ENCODE results near the gene CEP135. TPM values are rescaled to one million over a fixed set of nuclear protein-coding genes. Genes with fewer than 3 reads are reported as not detected.
A peak's percentile ranks its signal among the peaks of the same experiment; 100 is the strongest.

Gene CEP135
- total and polyA plus RNA-seq, 2 donors (not counting 1 experiment from before 2014, with no cell fraction given) = 4.6 to 5.9 TPM

DNA sequence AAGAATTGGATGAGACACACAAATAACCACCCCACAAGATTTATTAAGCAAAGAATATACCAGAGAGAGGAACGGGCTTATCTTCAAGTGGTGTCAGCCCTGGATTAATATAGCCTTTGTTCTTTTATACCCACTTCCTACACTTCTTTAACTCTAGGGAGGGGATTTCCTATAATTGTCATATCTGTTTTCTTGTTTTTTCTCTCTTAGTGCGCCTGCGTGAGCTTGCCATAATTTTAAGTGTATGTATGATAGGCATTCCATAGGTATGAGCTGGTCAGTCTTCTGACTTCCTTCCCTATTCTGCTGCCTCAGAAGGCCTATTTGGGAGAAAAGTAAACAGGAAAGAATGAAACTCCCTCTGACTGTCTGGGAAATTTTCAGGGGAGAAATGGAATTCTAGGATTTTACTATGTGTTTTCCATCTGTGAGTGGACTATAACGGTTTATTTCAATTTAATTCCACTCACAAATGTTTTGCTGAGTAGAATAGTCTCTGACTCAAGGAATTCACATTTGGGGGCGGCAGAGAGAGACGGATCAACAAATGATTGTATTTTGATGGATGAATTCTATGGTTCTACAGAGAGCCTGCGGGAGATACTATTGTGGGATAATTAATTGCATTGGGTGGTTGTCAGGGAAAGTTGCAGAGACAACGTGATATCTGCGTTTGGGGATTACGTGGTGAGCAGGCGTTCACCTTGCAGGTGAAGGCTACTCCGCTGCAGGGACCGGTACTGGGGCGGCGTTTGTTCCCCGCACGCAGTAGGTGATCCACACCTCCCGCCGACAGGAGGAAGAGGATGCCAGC, 626 bp upstream of the CEP135 start:
- peak; percentile 95 for DNase-seq (ENCODE audit: low read depth in 2 of 2)
- TF ChIP-seq, protein P1, sequence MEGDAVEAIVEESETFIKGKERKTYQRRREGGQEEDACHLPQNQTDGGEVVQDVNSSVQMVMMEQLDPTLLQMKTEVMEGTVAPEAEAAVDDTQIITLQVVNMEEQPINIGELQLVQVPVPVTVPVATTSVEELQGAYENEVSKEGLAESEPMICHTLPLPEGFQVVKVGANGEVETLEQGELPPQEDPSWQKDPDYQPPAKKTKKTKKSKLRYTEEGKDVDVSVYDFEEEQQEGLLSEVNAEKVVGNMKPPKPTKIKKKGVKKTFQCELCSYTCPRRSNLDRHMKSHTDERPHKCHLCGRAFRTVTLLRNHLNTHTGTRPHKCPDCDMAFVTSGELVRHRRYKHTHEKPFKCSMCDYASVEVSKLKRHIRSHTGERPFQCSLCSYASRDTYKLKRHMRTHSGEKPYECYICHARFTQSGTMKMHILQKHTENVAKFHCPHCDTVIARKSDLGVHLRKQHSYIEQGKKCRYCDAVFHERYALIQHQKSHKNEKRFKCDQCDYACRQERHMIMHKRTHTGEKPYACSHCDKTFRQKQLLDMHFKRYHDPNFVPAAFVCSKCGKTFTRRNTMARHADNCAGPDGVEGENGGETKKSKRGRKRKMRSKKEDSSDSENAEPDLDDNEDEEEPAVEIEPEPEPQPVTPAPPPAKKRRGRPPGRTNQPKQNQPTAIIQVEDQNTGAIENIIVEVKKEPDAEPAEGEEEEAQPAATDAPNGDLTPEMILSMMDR (conservative IDR thresholded peaks at IDR 0.05 in 1 of 2, IDR thresholded peaks at IDR 0.05 in 1 of 2; ENCODE audit: low read depth in 1 of 2, low read length in 2 of 2) = no peak
- TF ChIP-seq EZH2 (IDR thresholded peaks at IDR 0.05; ENCODE audit: low read length, missing control alignments) = no peak

DNA sequence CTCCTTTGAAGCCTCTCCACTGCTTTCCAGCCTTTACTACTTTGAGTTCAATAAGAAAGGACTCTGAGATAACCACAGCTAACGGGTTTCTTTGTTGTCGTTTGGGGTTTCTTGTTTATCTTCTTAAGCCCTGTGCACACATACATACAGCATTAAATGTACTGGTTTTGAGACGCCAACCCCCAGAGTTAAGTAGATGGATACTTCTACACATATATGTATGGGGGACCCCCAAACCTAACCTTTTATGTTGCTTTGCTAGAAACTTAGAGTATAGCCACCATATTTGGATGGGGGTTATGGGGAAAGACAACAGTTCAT, 697 bp downstream of the CEP135 start:
- peak overlapping the region; percentile 70 to 96 (median 81) for H3K4me3 ChIP-seq (replicated peaks in 1 of 4; ENCODE audit: control extremely low read depth in 1 of 4, insufficient read depth in 1 of 4, low read depth in 3 of 4, low read length in 4 of 4)
- TF ChIP-seq, protein P1 (conservative IDR thresholded peaks at IDR 0.05 in 1 of 2, IDR thresholded peaks at IDR 0.05 in 1 of 2; ENCODE audit: low read depth in 1 of 2, low read length in 2 of 2) = no peak
- no peak for TF ChIP-seq EZH2 (IDR thresholded peaks at IDR 0.05; ENCODE audit: low read length, missing control alignments)
- H2AFZ ChIP-seq (ENCODE audit: low read length) = peak overlapping the region; percentile 80
- H3K79me2 ChIP-seq (ENCODE audit: control insufficient read depth, insufficient read depth, low read length) = peaks cover 20% of the 10 kb centered on the region
- H3K9ac ChIP-seq (ENCODE audit: insufficient read depth, low read length) = peak overlapping the region; percentile 89
- H4K20me1 ChIP-seq (ENCODE audit: control insufficient read depth, extremely low read depth, insufficient read depth, low read length) = no peaks in the 10 kb centered on the region
- peaks cover 3% of the 10 kb centered on the region for H3K4me1 ChIP-seq (ENCODE audit: control insufficient read depth, extremely low read depth, insufficient read depth, low read length)
- no peaks in the 10 kb centered on the region for H3K9me3 ChIP-seq (ENCODE audit: control insufficient read depth, insufficient read depth, low read depth, low read length)
- peak overlapping the region; percentile 82 for H3K4me2 ChIP-seq (ENCODE audit: extremely low read depth, insufficient read depth, low read length)
- H3K27ac ChIP-seq (ENCODE audit: insufficient read depth, low read length) = peak overlapping the region; percentile 92
- no peak for DNase-seq (ENCODE audit: low read depth in 2 of 2)
- H3K27me3 ChIP-seq (ENCODE audit: control insufficient read depth, insufficient read depth, low read length) = no peaks in the 10 kb centered on the region
- no peaks in the 10 kb centered on the region for H3K36me3 ChIP-seq (ENCODE audit: control insufficient read depth, insufficient read depth, low read length)

More for the DNA sequence above, 626 bp upstream of the CEP135 start:
- H3K27ac ChIP-seq (ENCODE audit: insufficient read depth, low read length) = peak overlapping the region; percentile 92
- no peaks in the 10 kb centered on the region for H3K36me3 ChIP-seq (ENCODE audit: control insufficient read depth, insufficient read depth, low read length)
- H3K4me1 ChIP-seq (ENCODE audit: control insufficient read depth, extremely low read depth, insufficient read depth, low read length) = peaks cover 3% of the 10 kb centered on the region
- peak overlapping the region; percentile 89 for H3K9ac ChIP-seq (ENCODE audit: insufficient read depth, low read length)
- peaks cover 20% of the 10 kb centered on the region for H3K79me2 ChIP-seq (ENCODE audit: control insufficient read depth, insufficient read depth, low read length)
- peak overlapping the region; percentile 95 for H3K4me2 ChIP-seq (ENCODE audit: extremely low read depth, insufficient read depth, low read length)
- peak overlapping the region; percentile 75 for H2AFZ ChIP-seq (ENCODE audit: low read length)
- no peaks in the 10 kb centered on the region for H3K27me3 ChIP-seq (ENCODE audit: control insufficient read depth, insufficient read depth, low read length)
- H3K9me3 ChIP-seq (ENCODE audit: control insufficient read depth, insufficient read depth, low read depth, low read length) = no peaks in the 10 kb centered on the region
- peak overlapping the region; percentile 70 to 83 (median 80) for H3K4me3 ChIP-seq (replicated peaks in 1 of 4; ENCODE audit: control extremely low read depth in 1 of 4, insufficient read depth in 1 of 4, low read depth in 3 of 4, low read length in 4 of 4)
- H4K20me1 ChIP-seq (ENCODE audit: control insufficient read depth, extremely low read depth, insufficient read depth, low read length) = no peaks in the 10 kb centered on the region

DNA sequence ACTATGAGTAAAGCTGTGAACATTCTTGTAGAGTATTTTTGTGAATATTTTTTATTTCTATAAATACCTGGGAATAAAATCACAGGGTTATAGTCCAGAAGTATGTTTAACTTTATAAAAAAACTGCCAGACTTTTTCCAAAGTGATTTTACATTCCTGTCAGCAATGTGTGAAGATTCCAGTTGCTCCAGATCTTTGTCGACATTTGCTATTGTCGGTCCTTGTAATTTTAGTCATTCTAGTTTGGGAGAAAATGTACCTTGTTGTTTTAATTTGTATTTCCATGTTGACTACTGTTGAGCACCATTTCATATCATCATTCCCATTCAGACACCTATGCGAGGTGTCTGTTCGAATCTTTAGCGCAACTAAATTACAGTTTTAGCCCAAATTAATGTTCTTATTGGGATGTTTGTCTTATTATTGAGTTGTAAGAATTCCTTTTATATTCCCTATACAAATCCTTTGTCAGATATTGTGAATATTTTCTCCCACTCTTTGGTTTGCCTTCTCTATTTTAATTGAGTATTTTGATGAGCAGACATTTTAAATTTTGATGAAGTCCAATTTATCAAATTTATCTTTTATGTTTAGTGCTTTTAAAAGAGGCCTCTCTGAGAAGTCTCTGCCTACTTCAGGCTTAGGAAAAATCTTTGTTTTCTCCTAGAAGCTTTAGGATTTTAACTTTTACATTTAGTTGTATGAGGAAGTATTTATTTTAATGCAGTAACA, 2.6 kb downstream of the CEP135 start:
- Histone ChIP-seq H3K79me2 (ENCODE audit: control insufficient read depth, insufficient read depth, low read length) (peaks cover 20% of the 10 kb centered on the region), H2AFZ (ENCODE audit: low read length) (no peak overlapping the region), H3K9me3 (ENCODE audit: control insufficient read depth, insufficient read depth, low read depth, low read length) (no peaks in the 10 kb centered on the region), H3K27me3 (ENCODE audit: control insufficient read depth, insufficient read depth, low read length) (no peaks in the 10 kb centered on the region), H3K4me2 (ENCODE audit: extremely low read depth, insufficient read depth, low read length) (no peak overlapping the region), H3K4me1 (ENCODE audit: control insufficient read depth, extremely low read depth, insufficient read depth, low read length) (peaks cover 3% of the 10 kb centered on the region), H3K4me3 (replicated peaks in 1 of 4; ENCODE audit: control extremely low read depth in 1 of 4, insufficient read depth in 1 of 4, low read depth in 3 of 4, low read length in 4 of 4) (no peak overlapping the region), H3K27ac (ENCODE audit: insufficient read depth, low read length) (no peak overlapping the region), H3K36me3 (ENCODE audit: control insufficient read depth, insufficient read depth, low read length) (no peaks in the 10 kb centered on the region), H3K9ac (ENCODE audit: insufficient read depth, low read length) (no peak overlapping the region), H4K20me1 (ENCODE audit: control insufficient read depth, extremely low read depth, insufficient read depth, low read length) (no peaks in the 10 kb centered on the region)
- DNase-seq (ENCODE audit: low read depth in 2 of 2) = no peak
- no peak for TF ChIP-seq EZH2 (IDR thresholded peaks at IDR 0.05; ENCODE audit: low read length, missing control alignments)
- TF ChIP-seq, protein P1 (conservative IDR thresholded peaks at IDR 0.05 in 1 of 2, IDR thresholded peaks at IDR 0.05 in 1 of 2; ENCODE audit: low read depth in 1 of 2, low read length in 2 of 2) = no peak

Measured in fibroblast of lung (primary cell).